ENCODE data around the gene CCNE1.

DNA sequence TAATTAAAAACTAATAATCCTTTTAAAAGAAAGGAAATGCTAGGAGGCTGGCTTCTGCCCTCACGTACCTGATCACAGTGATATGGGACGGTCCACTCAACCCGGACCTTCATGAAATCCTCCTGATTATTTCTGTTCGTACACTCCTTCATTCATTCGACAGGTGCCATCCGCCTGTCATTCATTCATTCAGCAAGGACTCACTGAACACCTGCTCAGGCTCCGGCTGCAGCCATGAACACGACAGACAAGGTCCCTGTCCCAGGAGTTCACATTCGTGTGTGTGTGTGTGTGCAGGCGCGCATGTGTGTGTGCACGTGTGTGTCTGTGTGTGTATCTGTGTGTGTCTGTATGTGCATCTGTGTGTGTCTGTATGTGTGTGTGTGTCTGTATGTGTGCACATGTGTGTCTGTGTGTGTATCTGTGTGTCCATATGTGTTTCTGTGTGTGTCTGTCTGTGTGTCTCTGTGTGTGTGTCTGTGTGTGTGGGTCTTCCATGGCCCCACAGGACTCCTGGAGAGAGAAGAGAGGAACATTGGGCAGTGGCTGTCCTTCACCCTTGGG, 28.1 kb upstream of the CCNE1 start:
- no peak for TF ChIP-seq POLR2A (IDR thresholded peaks at IDR 0.05; ENCODE audit: low read depth, low read length)
- TF ChIP-seq POLR2AphosphoS5 (IDR thresholded peaks at IDR 0.05; ENCODE audit: low read depth, low read length): no peak
- no peak for TF ChIP-seq PAX5 (IDR thresholded peaks at IDR 0.05; ENCODE audit: insufficient read depth, low read length, severe bottlenecking)
- TF ChIP-seq TAF1 (IDR thresholded peaks at IDR 0.05; ENCODE audit: low read depth, low read length): no peak
- no peak for TF ChIP-seq SPI1 (IDR thresholded peaks at IDR 0.05; ENCODE audit: low read depth, low read length)

Measured in GM12891 (cell line).